Gastrocnemius medialis (tissue), 4 donors: ENCODE measurements around the gene PGAP3. TPM values are rescaled to one million over a fixed set of nuclear protein-coding genes. Genes with fewer than 3 reads are reported as not detected.
A peak's percentile ranks its signal among the peaks of the same experiment; 100 is the strongest.

Experiments used
- ATAC-seq, 2 donors: fragments of 150-250 bp; one replicate each; pipeline ENCODE4 v1.9.1; 2016
- DNase-seq, 2 donors: peaks; one replicate each; pipeline ENCODE4 v3.0.0-alpha.2; 2019
- H3K27ac ChIP-seq, 4 donors: fragments of 200-600 bp; sonication (generic); 1 replicate in 1 of 4; 2 replicates in 3 of 4; pipeline ENCODE4 v1.5.1; 2016 to 2018; ENCODE audit warnings: mild to moderate bottlenecking in 2 of 4, moderate library complexity in 1 of 4
- H3K27me3 ChIP-seq, 3 donors: fragments of 200-600 bp; sonication (generic) in 2 of 3; 1 replicate in 1 of 3; 2 replicates in 2 of 3; pipeline versions ENCODE4 v1.5.1 to v1.6.0; 2016 to 2019; ENCODE audit warnings: mild to moderate bottlenecking in 1 of 3, moderate library complexity in 1 of 3
- H3K36me3 ChIP-seq, 2 donors: fragments of 200-600 bp; sonication (generic) in 1 of 2; one replicate each; pipeline ENCODE4 v1.5.1; 2017 to 2018
- H3K4me1 ChIP-seq, 2 donors: fragments of 200-600 bp; sonication (generic) in 1 of 2; one replicate each; pipeline ENCODE4 v1.5.1; 2016 to 2017; ENCODE audit warnings: mild to moderate bottlenecking in 2 of 2
- H3K4me3 ChIP-seq, 4 donors: fragments of 200-600 bp; sonication (generic) in 3 of 4; 1 replicate in 1 of 4; 2 replicates in 3 of 4; pipeline ENCODE4 v1.5.1; 2016 to 2019; ENCODE audit warnings: mild to moderate bottlenecking in 2 of 4
- H3K9me3 ChIP-seq, 3 donors: fragments of 200-600 bp; sonication (generic) in 2 of 3; 1 replicate in 1 of 3; 2 replicates in 2 of 3; pipeline ENCODE4 v1.5.1; 2016 to 2019
- POLR2A ChIP-seq, 2 donors: fragments of 450-650 bp; IDR thresholded peaks; one replicate each; pipeline ENCODE4 v1.6.1; 2017; ENCODE audit warnings: antibody characterized with exemption in 2 of 2, mild to moderate bottlenecking in 2 of 2, moderate library complexity in 2 of 2
- in situ Hi-C, 4 donors: fragments of 200-750 bp; cut with MboI; loops; one replicate each; pipeline versions ENCODE4 v1.15.0 to v1.8.0; 2017; ENCODE audit warnings: low sequenced_read_pairs in 4 of 4
- intact Hi-C: fragments of 100-400 bp; cut with DNase I; formaldehyde crosslinking; loops from one replicate; pipeline ENCODE4 v1.15.1; 2023; ENCODE audit warnings: low total_unique reads
- total RNA-seq, 4 donors: library from RNA; depleted of rRNA; stranded (reverse); fragments of >200 nt; gene quantifications; one replicate each; pipeline versions ENCODE4 v1.1.0 to v1.2.3, GENCODE V29; 2016
- TF ChIP-seq, protein P1 (sequence below), 5 experiments: fragments of 450-650 bp in 3 of 5; fragments of 200-600 bp in 2 of 5; sonication (generic) in 2 of 5; IDR thresholded peaks in 4 of 5; conservative IDR thresholded peaks in 1 of 5; 1 replicate in 4 of 5; 2 replicates in 1 of 5; pipeline ENCODE4 v1.5.1; 2016 to 2019; ENCODE audit warnings: antibody characterized with exemption in 5 of 5, mild to moderate bottlenecking in 3 of 5, moderate library complexity in 3 of 5

The PGAP3 gene
- total RNA-seq, 4 donors from 2014 or later, result 4.3 to 9.5 (median 6.1) TPM

DNA sequence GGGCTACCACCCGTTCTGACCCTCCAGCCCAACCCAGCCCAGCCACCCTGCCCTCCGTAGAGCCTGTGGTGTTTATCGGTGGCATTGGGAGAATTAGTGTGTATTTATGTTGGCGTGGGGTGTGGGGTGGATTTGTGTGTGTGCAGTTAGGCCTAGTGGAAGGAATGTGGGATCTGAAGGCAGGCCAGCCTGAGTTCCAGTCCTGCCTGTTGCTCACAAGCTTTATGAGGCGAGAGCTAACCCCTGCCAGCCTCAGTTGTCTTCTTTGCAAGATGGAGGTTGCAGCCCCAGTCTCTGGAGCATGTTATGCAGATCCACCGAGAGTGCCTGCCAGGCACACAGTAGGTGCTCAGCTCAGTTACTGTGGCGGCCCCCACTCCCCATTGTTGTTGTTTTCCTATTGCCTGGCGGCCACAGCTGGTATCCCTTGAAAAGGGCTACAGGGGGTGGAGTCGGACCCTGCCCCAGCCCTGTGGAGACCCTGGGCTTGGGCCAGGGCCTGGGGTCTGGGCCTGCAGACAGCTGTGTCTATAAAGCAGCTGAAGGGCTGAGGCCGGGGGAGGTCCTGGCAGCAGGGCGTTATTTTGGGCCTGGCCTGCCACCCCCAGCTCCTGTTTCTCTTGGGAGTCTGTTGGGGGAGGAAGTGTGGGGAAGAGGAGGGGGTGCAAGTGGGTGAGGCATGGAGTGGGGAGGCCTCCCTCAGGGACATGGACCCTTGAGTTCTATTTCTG lies 17.1 kb upstream of the PGAP3 start:
- ATAC-seq (no peak), DNase-seq (no peak)
- Histone ChIP-seq H3K27ac (peak overlapping the region; percentile 20 to 76 (median 60)), H3K4me3 (no peak overlapping the region), H3K9me3 (no peaks in the 10 kb centered on the region), H3K4me1 (peaks cover 21 to 50% of the 10 kb centered on the region in 2 donors), H3K36me3 (peaks cover 0 to 19% of the 10 kb centered on the region in 2 donors), H3K27me3 (no peaks in the 10 kb centered on the region)
- intact Hi-C loops, result no loop called here
- no peak for TF ChIP-seq POLR2A (IDR thresholded peaks at IDR 0.05)
- TF ChIP-seq, protein P1, sequence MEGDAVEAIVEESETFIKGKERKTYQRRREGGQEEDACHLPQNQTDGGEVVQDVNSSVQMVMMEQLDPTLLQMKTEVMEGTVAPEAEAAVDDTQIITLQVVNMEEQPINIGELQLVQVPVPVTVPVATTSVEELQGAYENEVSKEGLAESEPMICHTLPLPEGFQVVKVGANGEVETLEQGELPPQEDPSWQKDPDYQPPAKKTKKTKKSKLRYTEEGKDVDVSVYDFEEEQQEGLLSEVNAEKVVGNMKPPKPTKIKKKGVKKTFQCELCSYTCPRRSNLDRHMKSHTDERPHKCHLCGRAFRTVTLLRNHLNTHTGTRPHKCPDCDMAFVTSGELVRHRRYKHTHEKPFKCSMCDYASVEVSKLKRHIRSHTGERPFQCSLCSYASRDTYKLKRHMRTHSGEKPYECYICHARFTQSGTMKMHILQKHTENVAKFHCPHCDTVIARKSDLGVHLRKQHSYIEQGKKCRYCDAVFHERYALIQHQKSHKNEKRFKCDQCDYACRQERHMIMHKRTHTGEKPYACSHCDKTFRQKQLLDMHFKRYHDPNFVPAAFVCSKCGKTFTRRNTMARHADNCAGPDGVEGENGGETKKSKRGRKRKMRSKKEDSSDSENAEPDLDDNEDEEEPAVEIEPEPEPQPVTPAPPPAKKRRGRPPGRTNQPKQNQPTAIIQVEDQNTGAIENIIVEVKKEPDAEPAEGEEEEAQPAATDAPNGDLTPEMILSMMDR (IDR thresholded peaks at IDR 0.05 in 4 of 5, conservative IDR thresholded peaks at IDR 0.05 in 1 of 5), result peak in 3 of 5 experiments; percentile 16 to 34 (median 21)
- in situ Hi-C loops, result no loop called here

DNA sequence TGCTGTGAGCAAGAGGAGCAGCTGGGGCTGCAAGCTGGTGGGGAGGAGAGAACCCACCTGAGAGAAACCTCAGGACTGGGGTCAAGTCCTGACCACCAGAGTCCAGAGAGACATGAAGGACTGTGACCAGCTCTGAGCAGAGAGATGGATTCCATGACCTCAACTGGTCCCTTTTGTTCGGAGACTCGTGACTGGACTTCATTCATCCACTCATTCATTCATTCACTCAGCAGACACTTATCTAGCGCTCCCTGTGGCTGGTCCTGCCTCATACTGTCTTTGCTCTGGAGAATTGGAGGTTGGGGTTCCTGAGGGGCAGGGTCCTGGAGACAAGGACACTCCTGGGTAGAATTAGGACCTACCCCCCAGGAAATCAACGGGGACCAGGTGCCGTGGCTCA lies 16.1 kb upstream of the PGAP3 start:
- ATAC-seq (no peak), DNase-seq (no peak)
- Histone ChIP-seq H3K4me1 (peaks cover 29 to 57% of the 10 kb centered on the region in 2 donors), H3K27ac (peak overlapping the region in 1 of 4 donors; percentile 51), H3K4me3 (no peak overlapping the region), H3K36me3 (peaks cover 0 to 9% of the 10 kb centered on the region in 2 donors), H3K9me3 (no peaks in the 10 kb centered on the region), H3K27me3 (no peaks in the 10 kb centered on the region)
- no peak for TF ChIP-seq POLR2A (IDR thresholded peaks at IDR 0.05)
- TF ChIP-seq, protein P1 (IDR thresholded peaks at IDR 0.05 in 4 of 5, conservative IDR thresholded peaks at IDR 0.05 in 1 of 5), result no peak
- in situ Hi-C loops, result no loop called here
- intact Hi-C loops, result no loop called here

DNA sequence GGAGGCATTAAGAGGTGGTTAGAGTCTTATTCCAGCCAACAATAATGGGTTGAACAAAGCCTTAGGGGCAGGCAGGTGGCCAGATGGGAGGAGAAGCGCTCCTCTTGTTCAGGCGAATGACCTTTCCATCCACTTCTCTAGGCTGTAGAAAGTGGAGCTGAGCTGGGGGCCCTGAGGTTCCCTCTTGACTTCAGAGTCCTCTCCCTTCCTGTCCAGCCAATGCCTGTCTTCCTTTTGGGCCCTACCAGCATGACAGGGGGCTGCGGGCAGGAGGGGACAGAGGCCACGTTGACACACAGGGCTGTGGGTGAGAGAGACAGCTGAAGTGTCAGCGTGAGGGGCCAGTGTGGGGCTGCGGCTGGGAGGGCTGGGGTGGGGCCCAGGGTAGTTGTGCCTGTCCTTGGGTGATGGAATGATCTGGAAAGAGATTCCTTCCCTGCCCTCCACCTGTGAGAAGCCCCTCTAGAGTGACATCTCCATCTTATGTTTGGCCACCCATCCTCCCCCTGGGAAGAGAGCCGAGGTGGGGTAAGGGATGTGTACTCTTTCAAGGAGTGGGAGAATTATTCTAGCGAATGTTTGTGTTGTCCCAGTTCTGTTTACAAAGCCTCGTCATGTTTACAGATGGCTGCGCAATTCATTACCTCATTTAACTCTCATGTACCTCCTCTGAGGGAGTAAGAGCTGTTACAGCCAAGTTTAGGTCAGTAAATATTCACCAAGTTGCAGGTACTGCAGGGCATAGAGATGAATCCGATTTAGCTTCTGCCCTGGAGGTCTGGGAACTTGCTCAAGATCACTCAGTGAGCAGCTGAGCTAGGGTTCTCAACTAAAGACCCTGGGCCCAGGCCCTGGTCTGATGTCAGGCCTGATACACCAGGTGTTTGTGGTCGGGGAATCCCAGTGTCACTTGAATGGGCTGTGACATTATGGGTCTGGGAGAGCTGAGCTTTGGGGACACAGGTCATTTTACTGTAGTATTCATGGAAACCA lies 15.3 kb upstream of the PGAP3 start:
- peaks cover 29 to 57% of the 10 kb centered on the region in 2 donors for H3K4me1 ChIP-seq
- in situ Hi-C loops (no loop called here), intact Hi-C loops (no loop called here)
- ATAC-seq (no peak), DNase-seq (no peak)
- TF ChIP-seq POLR2A (IDR thresholded peaks at IDR 0.05), result no peak
- TF ChIP-seq, protein P1 (IDR thresholded peaks at IDR 0.05 in 4 of 5, conservative IDR thresholded peaks at IDR 0.05 in 1 of 5), result no peak
- H3K27me3 ChIP-seq, result no peaks in the 10 kb centered on the region
- no peak overlapping the region for H3K4me3 ChIP-seq
- H3K36me3 ChIP-seq, result peaks cover 0 to 2% of the 10 kb centered on the region in 2 donors
- H3K27ac ChIP-seq, result peak overlapping the region in 1 of 4 donors; percentile 51
- no peaks in the 10 kb centered on the region for H3K9me3 ChIP-seq

DNA sequence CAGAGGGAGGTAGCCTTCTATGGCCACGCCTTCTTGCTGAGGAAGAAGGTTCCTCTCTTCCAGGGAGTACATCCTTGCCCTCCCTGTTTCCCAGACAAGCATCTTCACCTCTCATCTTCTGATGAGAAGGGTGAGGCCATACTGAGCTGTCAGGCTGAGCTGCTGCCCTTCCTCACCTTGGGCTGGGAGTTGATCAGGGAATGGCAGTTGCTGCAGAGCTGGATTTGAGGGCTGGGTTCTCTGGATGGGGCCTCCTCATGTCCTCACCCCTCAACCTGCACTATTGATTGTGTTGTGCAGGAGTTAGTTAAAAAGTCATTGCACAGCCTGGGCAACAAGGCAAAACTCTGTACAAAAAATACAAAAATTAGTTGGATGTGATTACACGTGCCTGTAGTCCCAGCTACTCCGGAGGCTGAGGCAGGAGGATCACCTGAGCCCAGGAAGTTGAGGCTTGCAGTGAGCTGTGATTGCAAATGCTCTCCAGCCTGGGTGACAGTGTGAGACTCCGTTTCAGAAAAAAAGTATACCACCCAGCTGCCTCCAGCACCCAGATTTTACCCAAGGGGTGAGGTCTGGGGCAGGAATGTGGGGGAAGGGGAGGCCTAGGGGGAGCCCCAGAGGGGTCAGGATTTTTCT lies 14.0 kb upstream of the PGAP3 start:
- intact Hi-C loops, result no loop called here

More for the DNA sequence above, 14.0 kb upstream of the PGAP3 start:
- in situ Hi-C loops, result no loop called here
- Histone ChIP-seq H3K4me1 (peaks cover 29 to 55% of the 10 kb centered on the region in 2 donors), H3K27me3 (no peaks in the 10 kb centered on the region), H3K9me3 (no peaks in the 10 kb centered on the region), H3K4me3 (no peak overlapping the region), H3K27ac (no peak overlapping the region), H3K36me3 (no peaks in the 10 kb centered on the region)
- DNase-seq, result no peak
- no peak for ATAC-seq
- TF ChIP-seq, protein P1 (IDR thresholded peaks at IDR 0.05 in 4 of 5, conservative IDR thresholded peaks at IDR 0.05 in 1 of 5), result no peak
- no peak for TF ChIP-seq POLR2A (IDR thresholded peaks at IDR 0.05)
